ENCODE results near the gene ABHD16A.
A peak's percentile ranks its signal among the peaks of the same experiment; 100 is the strongest.

The ABHD16A gene

GRCh38 chr6:31741815-31742214 is 38.7 kb upstream of the ABHD16A start:
- Histone ChIP-seq H3K4me1 (ENCODE audit: control insufficient read depth, low read length) (peaks cover 56% of the 10 kb centered on the region), H3K9me2 (replicated peaks; ENCODE audit: control insufficient read depth, low read length) (no peaks in the 10 kb centered on the region), H3K36me3 (ENCODE audit: control insufficient read depth, low read length) (peaks cover 52% of the 10 kb centered on the region), H3K27ac (ENCODE audit: low read depth, low read length) (no peak overlapping the region), H3K4me3 (ENCODE audit: low read length) (no peak overlapping the region), H3K9me3 (ENCODE audit: control insufficient read depth, insufficient read depth, low read length) (no peaks in the 10 kb centered on the region), H3K27me3 (ENCODE audit: control insufficient read depth, low read length) (no peaks in the 10 kb centered on the region), H3K4me2 (ENCODE audit: low read length) (peak overlapping the region; percentile 93), H3F3A (ENCODE audit: control insufficient read depth, insufficient read depth) (peaks cover 25% of the 10 kb centered on the region), H4K20me1 (ENCODE audit: control insufficient read depth, insufficient read depth, low read depth, low read length) (no peaks in the 10 kb centered on the region), H3K79me2 (ENCODE audit: control insufficient read depth, low read length) (peaks cover 28% of the 10 kb centered on the region)
- no peak for TF ChIP-seq EZH2phosphoT487 (IDR thresholded peaks at IDR 0.05; ENCODE audit: borderline replicate concordance, low read length)

GRCh38 chr6:31740397-31741223 is 37.5 kb upstream of the ABHD16A start:
- Histone ChIP-seq H3K36me3 (ENCODE audit: control insufficient read depth, low read length) (peaks cover 55% of the 10 kb centered on the region), H3K27ac (ENCODE audit: low read depth, low read length) (peak overlapping the region; percentile 96), H3K27me3 (ENCODE audit: control insufficient read depth, low read length) (no peaks in the 10 kb centered on the region), H3K4me3 (ENCODE audit: low read length) (peak overlapping the region; percentile 84), H3K9me2 (replicated peaks; ENCODE audit: control insufficient read depth, low read length) (no peaks in the 10 kb centered on the region), H3K9me3 (ENCODE audit: control insufficient read depth, insufficient read depth, low read length) (no peaks in the 10 kb centered on the region), H3K4me2 (ENCODE audit: low read length) (peak overlapping the region; percentile 93), H3K4me1 (ENCODE audit: control insufficient read depth, low read length) (peaks cover 60% of the 10 kb centered on the region), H4K20me1 (ENCODE audit: control insufficient read depth, insufficient read depth, low read depth, low read length) (no peaks in the 10 kb centered on the region), H3K79me2 (ENCODE audit: control insufficient read depth, low read length) (peaks cover 40% of the 10 kb centered on the region), H3F3A (ENCODE audit: control insufficient read depth, insufficient read depth) (peaks cover 29% of the 10 kb centered on the region)
- TF ChIP-seq EZH2phosphoT487 (IDR thresholded peaks at IDR 0.05; ENCODE audit: borderline replicate concordance, low read length) (no peak), CTCF (IDR thresholded peaks at IDR 0.05; ENCODE audit: low read depth, low read length, poor library complexity, severe bottlenecking) (no peak)

- Histone ChIP-seq H3K27ac (ENCODE audit: low read depth, low read length) (peak within 1 kb of the TSS; percentile 96), H3F3A (ENCODE audit: control insufficient read depth, insufficient read depth) (peaks cover 29% of the 10 kb centered on the region), H3K36me3 (ENCODE audit: control insufficient read depth, low read length) (peaks cover 57% of the 10 kb centered on the region), H3K4me2 (ENCODE audit: low read length) (peak within 1 kb of the TSS; percentile 93), H3K4me1 (ENCODE audit: control insufficient read depth, low read length) (peaks cover 62% of the 10 kb centered on the region), H3K9me2 (replicated peaks; ENCODE audit: control insufficient read depth, low read length) (no peaks in the 10 kb centered on the region), H3K9me3 (ENCODE audit: control insufficient read depth, insufficient read depth, low read length) (no peaks in the 10 kb centered on the region), H3K4me3 (ENCODE audit: low read length) (peak within 1 kb of the TSS; percentile 84), H4K20me1 (ENCODE audit: control insufficient read depth, insufficient read depth, low read depth, low read length) (no peaks in the 10 kb centered on the region), H3K27me3 (ENCODE audit: control insufficient read depth, low read length) (no peaks in the 10 kb centered on the region), H3K79me2 (ENCODE audit: control insufficient read depth, low read length) (peaks cover 48% of the 10 kb centered on the region)
- TF ChIP-seq CTCF (IDR thresholded peaks at IDR 0.05; ENCODE audit: low read depth, low read length, poor library complexity, severe bottlenecking) (no peak), EZH2phosphoT487 (IDR thresholded peaks at IDR 0.05; ENCODE audit: borderline replicate concordance, low read length) (no peak)
Observed at GRCh38 chr6:31739639-31740396, 36.7 kb upstream of the ABHD16A start, which contains the start of gene MSH5. Gene MSH5 (plus strand): TSS chr6:31740005. CDS start chr6:31740467, 462 bp downstream.
